GM12874 (cell line): ENCODE measurements around the gene ING5.
A peak's percentile ranks its signal among the peaks of the same experiment; 100 is the strongest.

Source experiments
- CTCF ChIP-seq: IDR thresholded peaks from 2 replicates; pipeline ENCODE4 v1.5.1; 2011; ENCODE audit warnings: low read depth, mild to moderate bottlenecking, control low read depth, low read length, moderate library complexity; ENCODE audit not compliant: insufficient read depth

Gene ING5

GRCh38 chr2:241721852-241722251 lies 20.0 kb downstream of the ING5 start:
- TF ChIP-seq CTCF = no peak

GRCh38 chr2:241722896-241723454 lies 21.1 kb downstream of the ING5 start:
- no peak for TF ChIP-seq CTCF

- TF ChIP-seq CTCF = 0 out of 2 replicates have a peak, but pooled peaks have one; percentile 13
Observed at GRCh38 chr2:241724259-241724974, 22.6 kb downstream of the ING5 start.

- TF ChIP-seq CTCF = no peak
Observed at GRCh38 chr2:241724975-241725870, 23.4 kb downstream of the ING5 start.

- TF ChIP-seq CTCF = no peak
Observed at GRCh38 chr2:241726459-241726858, 24.6 kb downstream of the ING5 start.

- no peak for TF ChIP-seq CTCF
Observed at GRCh38 chr2:241728000-241728399, 26.2 kb downstream of the ING5 start.

GRCh38 chr2:241728627-241729026 lies 26.8 kb downstream of the ING5 start:
- TF ChIP-seq CTCF = no peak
